Measurements from ENCODE around the gene MRPS6. TPM values are rescaled to one million over a fixed set of nuclear protein-coding genes. Genes with fewer than 3 reads are reported as not detected.

MRPS6 gene
- total and polyA plus RNA-seq, 10 donors: 18.7 to 74.9 (median 37.7) TPM

- intact Hi-C loops (cut with DNase I; ENCODE audit: low total_unique reads): no loop called here
- 80 to 85% (median 83%) methylated on average over 9 of the region's 9 CpGs for WGBS, 5 donors
- Histone ChIP-seq H3K4me1 (peaks cover 4 to 18% (median 7%) of the 10 kb centered on the region in 6 donors), H3K27ac (no peak overlapping the region), H3K4me3 (no peak overlapping the region), H3K36me3 (no peaks in the 10 kb centered on the region), H3K27me3 (replicated peaks in 1 of 7) (no peaks in the 10 kb centered on the region), H3K9me3 (no peaks in the 10 kb centered on the region)
- no peak for DNase-seq
- TF ChIP-seq POLR2AphosphoS5 (IDR thresholded peaks at IDR 0.05) (no peak), POLR2A (IDR thresholded peaks at IDR 0.05) (no peak)
- TF ChIP-seq, protein P1, sequence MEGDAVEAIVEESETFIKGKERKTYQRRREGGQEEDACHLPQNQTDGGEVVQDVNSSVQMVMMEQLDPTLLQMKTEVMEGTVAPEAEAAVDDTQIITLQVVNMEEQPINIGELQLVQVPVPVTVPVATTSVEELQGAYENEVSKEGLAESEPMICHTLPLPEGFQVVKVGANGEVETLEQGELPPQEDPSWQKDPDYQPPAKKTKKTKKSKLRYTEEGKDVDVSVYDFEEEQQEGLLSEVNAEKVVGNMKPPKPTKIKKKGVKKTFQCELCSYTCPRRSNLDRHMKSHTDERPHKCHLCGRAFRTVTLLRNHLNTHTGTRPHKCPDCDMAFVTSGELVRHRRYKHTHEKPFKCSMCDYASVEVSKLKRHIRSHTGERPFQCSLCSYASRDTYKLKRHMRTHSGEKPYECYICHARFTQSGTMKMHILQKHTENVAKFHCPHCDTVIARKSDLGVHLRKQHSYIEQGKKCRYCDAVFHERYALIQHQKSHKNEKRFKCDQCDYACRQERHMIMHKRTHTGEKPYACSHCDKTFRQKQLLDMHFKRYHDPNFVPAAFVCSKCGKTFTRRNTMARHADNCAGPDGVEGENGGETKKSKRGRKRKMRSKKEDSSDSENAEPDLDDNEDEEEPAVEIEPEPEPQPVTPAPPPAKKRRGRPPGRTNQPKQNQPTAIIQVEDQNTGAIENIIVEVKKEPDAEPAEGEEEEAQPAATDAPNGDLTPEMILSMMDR (IDR thresholded peaks at IDR 0.05 in 8 of 11, conservative IDR thresholded peaks at IDR 0.05 in 3 of 11): no peak
These were observed 45.5 kb upstream of the MRPS6 start for GRCh38 chr21:34027721-34028461.

- 47 to 70% (median 49%) methylated on average over 13 of the region's 13 CpGs for WGBS, 5 donors
- Histone ChIP-seq H3K4me1 (peaks cover 0 to 8% (median 0%) of the 10 kb centered on the region in 6 donors), H3K9me3 (no peaks in the 10 kb centered on the region), H3K27me3 (replicated peaks in 1 of 7) (no peaks in the 10 kb centered on the region), H3K4me3 (peak overlapping the region in 1 of 8 donors; percentile 24), H3K36me3 (no peaks in the 10 kb centered on the region), H3K27ac (no peak overlapping the region)
- DNase-seq: no peak
- peak in 1 of 3 donors; percentile 22 for TF ChIP-seq POLR2AphosphoS5 (IDR thresholded peaks at IDR 0.05)
- TF ChIP-seq POLR2A (IDR thresholded peaks at IDR 0.05): no peak
- intact Hi-C loops (cut with DNase I; ENCODE audit: low total_unique reads): no loop called here
These were observed 43.4 kb upstream of the MRPS6 start for GRCh38 chr21:34029743-34030528.

GRCh38 chr21:34031835-34032370 lies 41.5 kb upstream of the MRPS6 start:
- intact Hi-C loops (cut with DNase I; ENCODE audit: low total_unique reads): no loop called here
- no peak for TF ChIP-seq POLR2A (IDR thresholded peaks at IDR 0.05)
- TF ChIP-seq, protein P1 (IDR thresholded peaks at IDR 0.05 in 8 of 11, conservative IDR thresholded peaks at IDR 0.05 in 3 of 11): no peak
- TF ChIP-seq POLR2AphosphoS5 (IDR thresholded peaks at IDR 0.05): no peak
- Histone ChIP-seq H3K27ac (no peak overlapping the region), H3K9me3 (no peaks in the 10 kb centered on the region), H3K4me3 (no peak overlapping the region), H3K4me1 (peaks cover 0 to 3% (median 0%) of the 10 kb centered on the region in 6 donors), H3K27me3 (replicated peaks in 1 of 7) (no peaks in the 10 kb centered on the region), H3K36me3 (no peaks in the 10 kb centered on the region)
- DNase-seq: no peak
- WGBS, 5 donors: 78 to 90% (median 83%) methylated on average over 11 of the region's 11 CpGs

DNA sequence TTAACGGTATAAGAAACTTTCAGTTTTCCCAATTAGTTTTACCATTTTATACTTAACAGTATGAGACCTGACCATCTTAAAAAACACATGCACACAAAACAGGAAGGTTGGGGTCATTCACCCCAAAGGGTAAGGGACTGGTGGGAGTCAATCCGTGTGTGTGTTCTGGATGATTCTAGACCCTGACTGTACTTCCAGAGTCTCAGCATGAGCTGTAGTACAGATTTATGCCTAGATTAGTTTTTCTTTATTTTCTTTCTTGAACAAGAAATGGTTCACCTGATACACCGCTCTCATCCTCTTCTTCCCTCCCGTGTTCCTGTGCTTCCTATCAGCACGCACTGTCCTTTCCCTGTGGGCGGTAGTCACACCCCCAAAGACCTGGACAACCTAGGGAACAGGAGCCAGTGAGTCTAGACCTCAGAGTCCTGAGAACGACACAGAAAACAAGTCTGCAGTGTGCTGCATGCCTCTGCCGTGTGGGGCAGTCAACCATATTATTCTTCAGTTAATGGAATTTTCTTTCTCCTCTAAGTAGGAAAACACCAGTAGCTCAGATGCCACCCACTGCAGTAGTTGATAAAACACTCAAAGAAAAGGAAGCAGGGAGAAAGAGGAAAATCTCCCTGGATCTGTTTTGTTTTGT lies 38.9 kb upstream of the MRPS6 start:
- no peak for DNase-seq
- no peaks in the 10 kb centered on the region for H3K9me3 ChIP-seq
- intact Hi-C loops (cut with DNase I; ENCODE audit: low total_unique reads): no loop called here
- 79 to 88% (median 84%) methylated on average over 8 of the region's 8 CpGs for WGBS, 5 donors
- H3K27ac ChIP-seq: no peak overlapping the region
- TF ChIP-seq POLR2AphosphoS5 (IDR thresholded peaks at IDR 0.05) (no peak), POLR2A (IDR thresholded peaks at IDR 0.05) (no peak)
- TF ChIP-seq, protein P1 (IDR thresholded peaks at IDR 0.05 in 8 of 11, conservative IDR thresholded peaks at IDR 0.05 in 3 of 11): no peak
- no peaks in the 10 kb centered on the region for H3K27me3 ChIP-seq (replicated peaks in 1 of 7)
- H3K4me3 ChIP-seq: no peak overlapping the region
- no peaks in the 10 kb centered on the region for H3K36me3 ChIP-seq
- peaks cover 0 to 3% (median 0%) of the 10 kb centered on the region in 6 donors for H3K4me1 ChIP-seq

Measured in spleen (tissue), 11 donors.